ENCODE results near the gene ADGRL1.

DNA sequence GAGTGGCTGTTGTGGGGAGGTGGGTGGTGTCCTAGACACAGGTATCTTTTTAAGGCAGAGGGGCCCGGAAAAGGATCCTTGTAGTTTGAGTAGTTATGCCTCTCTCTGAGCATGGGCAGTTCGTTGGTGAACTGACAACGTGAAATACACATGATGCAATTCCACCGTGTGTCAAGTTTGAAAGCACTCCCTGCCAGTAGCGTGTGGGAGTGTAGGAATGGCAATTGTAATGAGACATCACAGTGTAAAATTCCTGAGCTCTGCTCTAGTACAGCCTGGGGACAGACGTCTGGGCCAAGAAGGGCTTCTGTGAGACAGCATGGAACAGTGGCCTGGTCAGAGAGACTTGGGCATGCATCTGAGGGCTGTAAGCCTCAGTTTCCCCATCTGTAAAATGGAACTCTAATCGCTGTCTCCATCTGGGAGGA is 59.2 kb downstream of the ADGRL1 start:
- TF ChIP-seq, protein P1, sequence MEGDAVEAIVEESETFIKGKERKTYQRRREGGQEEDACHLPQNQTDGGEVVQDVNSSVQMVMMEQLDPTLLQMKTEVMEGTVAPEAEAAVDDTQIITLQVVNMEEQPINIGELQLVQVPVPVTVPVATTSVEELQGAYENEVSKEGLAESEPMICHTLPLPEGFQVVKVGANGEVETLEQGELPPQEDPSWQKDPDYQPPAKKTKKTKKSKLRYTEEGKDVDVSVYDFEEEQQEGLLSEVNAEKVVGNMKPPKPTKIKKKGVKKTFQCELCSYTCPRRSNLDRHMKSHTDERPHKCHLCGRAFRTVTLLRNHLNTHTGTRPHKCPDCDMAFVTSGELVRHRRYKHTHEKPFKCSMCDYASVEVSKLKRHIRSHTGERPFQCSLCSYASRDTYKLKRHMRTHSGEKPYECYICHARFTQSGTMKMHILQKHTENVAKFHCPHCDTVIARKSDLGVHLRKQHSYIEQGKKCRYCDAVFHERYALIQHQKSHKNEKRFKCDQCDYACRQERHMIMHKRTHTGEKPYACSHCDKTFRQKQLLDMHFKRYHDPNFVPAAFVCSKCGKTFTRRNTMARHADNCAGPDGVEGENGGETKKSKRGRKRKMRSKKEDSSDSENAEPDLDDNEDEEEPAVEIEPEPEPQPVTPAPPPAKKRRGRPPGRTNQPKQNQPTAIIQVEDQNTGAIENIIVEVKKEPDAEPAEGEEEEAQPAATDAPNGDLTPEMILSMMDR (IDR thresholded peaks at IDR 0.05; ENCODE audit: insufficient read depth, low read length, poor library complexity, severe bottlenecking): no peak
- no peak for TF ChIP-seq EZH2phosphoT487 (conservative IDR thresholded peaks at IDR 0.05; ENCODE audit: low read length)
